Mucosa of stomach (tissue), 1 donor: ENCODE data around the gene TNNT3.
"Not testable (repeated sequence)": the region's sequence is repeated elsewhere in the genome, so short reads cannot be mapped to it uniquely, and the experiment has no call there.

Source experiments
- H3K27me3 ChIP-seq: one replicate; pipeline ENCODE4 v1.7.0; 2013; ENCODE audit warnings: mild to moderate bottlenecking, low read length; ENCODE audit not compliant: control insufficient read depth, insufficient read depth
- H3K36me3 ChIP-seq: one replicate; pipeline ENCODE4 v1.7.0; 2013; ENCODE audit warnings: low read length; ENCODE audit not compliant: control insufficient read depth, insufficient read depth
- H3K4me1 ChIP-seq: one replicate; pipeline ENCODE4 v1.7.0; 2013; ENCODE audit warnings: mild to moderate bottlenecking, low read length; ENCODE audit not compliant: control insufficient read depth, insufficient read depth
- H3K4me3 ChIP-seq: one replicate; pipeline ENCODE4 v1.7.0; 2013; ENCODE audit warnings: low read length
- H3K9ac ChIP-seq: one replicate; pipeline ENCODE4 v1.7.0; 2013; ENCODE audit warnings: mild to moderate bottlenecking, low read length, moderate library complexity
- H3K9me3 ChIP-seq: one replicate; pipeline ENCODE4 v1.7.0; 2013; ENCODE audit warnings: mild to moderate bottlenecking, low read length, moderate library complexity; ENCODE audit not compliant: control insufficient read depth
- donor health status: Pancreatic carcinoma.

The TNNT3 gene

DNA sequence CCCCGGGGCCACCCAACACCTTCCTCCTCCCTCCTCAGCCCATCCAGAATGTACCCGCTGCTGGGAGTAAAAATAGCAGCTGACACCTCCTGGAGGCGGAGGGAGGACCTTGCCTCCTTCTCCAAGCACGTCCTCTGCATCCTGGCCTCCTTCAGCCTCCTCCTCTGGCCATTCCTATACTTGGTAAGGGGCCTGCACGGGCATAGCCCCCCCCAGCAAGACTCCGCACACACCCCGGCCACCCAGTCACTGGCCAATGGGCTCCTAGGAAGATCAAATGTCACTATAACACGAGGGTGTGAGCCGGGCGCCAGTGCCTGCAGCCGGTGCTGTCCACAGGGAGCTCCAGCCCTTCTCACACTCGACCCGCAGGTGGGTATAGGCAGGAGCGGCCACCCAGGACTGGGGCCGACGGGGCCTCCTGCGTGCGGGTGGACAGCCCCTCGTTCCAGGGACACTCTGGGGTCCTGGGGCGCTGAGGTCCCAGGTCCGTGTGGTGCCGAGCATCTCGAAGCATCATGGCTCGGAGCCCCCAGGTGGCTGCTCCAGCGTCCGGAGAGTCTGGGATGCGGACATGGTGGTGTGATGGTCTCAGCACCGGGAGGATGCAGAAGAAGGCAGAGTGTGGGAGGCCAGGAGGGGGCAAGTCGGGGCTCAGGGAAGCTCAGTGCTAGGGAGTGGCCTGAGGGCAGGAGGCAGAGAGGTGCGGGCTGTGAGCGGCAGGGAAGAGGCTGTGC lies at the start of gene TNNT3:
TNNT3 (plus strand) TSS at position 313 of the 737 bp plus-strand sequence. CDS start 3,172 bp downstream, outside the sequence.
- H3K9ac ChIP-seq, result no peak within 1 kb of the TSS
- H3K4me1 ChIP-seq, result no peaks in the 10 kb centered on the region
- no peak within 1 kb of the TSS for H3K4me3 ChIP-seq

DNA sequence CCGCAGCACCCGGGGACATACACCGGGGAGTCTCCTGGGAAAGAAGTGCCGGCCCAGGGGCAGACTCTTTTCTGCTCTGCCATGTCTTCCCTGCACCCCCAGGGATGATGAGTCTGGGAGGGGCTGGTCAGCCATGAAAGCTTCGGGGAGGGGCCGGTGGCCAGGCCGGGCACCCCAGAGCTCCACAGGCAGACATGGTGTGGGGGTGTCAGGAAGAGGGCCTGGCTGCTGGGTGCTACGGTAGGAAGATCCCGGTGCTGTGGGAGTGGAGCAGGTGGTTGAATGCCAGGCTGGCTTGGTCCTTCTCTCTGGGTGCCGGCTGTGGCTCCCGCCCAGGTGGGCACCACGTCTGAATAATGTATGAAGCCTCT lies 49.2 kb upstream of the TNNT3 start:
- H3K9me3 ChIP-seq, result no peaks in the 10 kb centered on the region
- H3K4me3 ChIP-seq, result no peak overlapping the region
- H3K9ac ChIP-seq, result peak overlapping the region; percentile 25
- H3K27me3 ChIP-seq, result peaks cover 13% of the 10 kb centered on the region
- H3K36me3 ChIP-seq, result no peaks in the 10 kb centered on the region
- no peaks in the 10 kb centered on the region for H3K4me1 ChIP-seq

More for the DNA sequence above, at the start of gene TNNT3:
- Histone ChIP-seq H3K9me3 (no peaks in the 10 kb centered on the region), H3K27me3 (peaks cover 3% of the 10 kb centered on the region), H3K36me3 (no peaks in the 10 kb centered on the region)

DNA sequence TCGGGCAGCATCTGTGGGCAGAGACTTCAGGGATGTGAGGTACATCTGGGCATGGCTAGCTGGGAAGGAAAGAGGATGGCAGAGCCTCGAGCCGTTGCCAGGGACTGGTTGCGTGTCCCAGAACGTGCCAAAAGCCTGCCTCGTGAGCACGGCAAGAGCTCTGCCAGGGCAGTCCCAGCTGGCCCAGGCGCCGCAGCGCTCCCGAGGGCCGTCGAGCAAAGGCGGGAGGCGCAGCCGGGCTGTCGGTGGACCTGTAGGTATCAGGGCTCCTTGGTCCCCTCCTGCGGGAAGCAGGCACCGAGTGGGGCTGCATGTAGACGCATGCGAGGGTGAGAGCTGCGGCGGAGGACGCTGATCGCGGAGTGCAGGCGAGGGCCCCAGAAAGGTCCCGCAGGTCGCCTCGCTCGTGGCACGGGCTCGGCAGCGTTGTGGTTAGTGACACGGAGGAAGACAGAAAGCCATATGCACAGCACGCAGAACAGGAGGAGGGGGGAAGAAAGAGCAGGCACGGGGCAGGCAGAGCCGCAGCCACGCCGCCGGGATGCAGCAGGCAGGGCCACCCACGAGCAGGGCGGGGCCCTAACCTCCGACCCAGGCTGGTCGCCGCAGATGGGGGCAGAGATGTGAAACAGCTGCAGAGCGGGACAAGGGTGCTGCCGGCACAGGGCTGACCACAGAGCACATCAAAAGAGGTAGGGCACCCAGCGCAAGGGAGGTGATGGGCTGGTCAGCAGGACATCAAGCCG lies 48.6 kb upstream of the TNNT3 start:
- peaks cover under 1% of the 10 kb centered on the region for H3K4me1 ChIP-seq
- H3K9me3 ChIP-seq, result no peaks in the 10 kb centered on the region
- no peaks in the 10 kb centered on the region for H3K36me3 ChIP-seq
- no peak overlapping the region for H3K4me3 ChIP-seq
- H3K9ac ChIP-seq, result peak overlapping the region; percentile 34
- peaks cover 13% of the 10 kb centered on the region for H3K27me3 ChIP-seq

DNA sequence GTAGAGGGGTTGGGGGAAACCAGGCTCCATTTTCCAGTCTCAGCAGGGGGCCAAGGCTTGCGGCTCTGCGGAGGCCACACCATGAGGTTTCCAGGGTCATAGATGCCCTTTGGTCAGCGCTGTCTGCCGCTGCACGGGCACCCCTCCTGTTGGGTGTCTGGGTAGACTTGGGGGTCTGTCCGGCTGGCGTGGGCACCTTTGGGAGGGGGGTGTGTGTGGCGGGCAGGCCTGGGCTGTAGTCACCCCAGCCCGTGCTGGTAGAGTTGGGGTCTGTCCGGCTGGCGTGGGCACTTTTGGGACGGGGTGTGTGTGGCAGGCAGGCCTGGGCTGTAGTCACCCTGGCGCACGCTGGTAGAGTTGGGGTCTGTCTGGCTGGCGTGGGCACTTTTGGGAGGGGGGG lies 48.0 kb upstream of the TNNT3 start:
- Histone ChIP-seq H3K9ac (peak overlapping the region; percentile 34), H3K9me3 (no peaks in the 10 kb centered on the region), H3K36me3 (no peaks in the 10 kb centered on the region), H3K4me1 (peaks cover 3% of the 10 kb centered on the region), H3K4me3 (no peak overlapping the region), H3K27me3 (peaks cover 13% of the 10 kb centered on the region)

DNA sequence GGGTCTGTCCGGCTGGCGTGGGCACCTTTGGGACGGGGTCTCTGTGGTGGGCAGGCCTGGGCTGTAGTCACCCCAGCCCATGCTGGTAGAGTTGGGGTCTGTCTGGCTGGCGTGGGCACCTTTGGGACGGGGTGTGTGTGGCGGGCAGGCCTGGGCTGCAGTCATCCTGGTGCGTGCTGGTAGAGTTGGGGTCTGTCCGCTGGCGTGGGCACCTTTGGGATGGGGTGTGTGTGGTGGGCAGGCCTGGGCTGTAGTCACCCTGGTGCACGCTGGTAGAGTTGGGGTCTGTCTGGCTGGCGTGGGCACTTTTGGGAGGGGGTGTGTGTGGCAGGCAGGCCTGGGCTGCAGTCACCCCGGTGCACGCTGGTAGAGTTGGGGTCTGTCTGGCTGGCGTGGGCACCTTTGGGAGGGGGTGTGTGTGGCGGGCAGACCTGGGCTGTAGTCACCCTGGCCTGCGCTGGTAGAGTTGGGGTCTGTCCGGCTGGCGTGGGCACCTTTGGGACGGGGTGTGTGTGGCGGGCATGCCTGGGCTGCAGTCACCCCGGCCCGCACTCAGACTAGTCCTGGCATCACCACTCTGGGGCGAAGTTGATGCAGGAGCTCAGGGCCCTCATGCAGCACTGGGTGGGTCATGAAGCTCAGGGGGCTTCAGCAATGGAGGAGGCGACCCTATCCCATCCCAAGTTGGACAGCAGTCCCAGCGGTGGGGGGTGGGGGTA lies 47.1 kb upstream of the TNNT3 start:
- peak overlapping the region; percentile 34 for H3K9ac ChIP-seq
- peaks cover 8% of the 10 kb centered on the region for H3K4me1 ChIP-seq
- H3K4me3 ChIP-seq, result no peak overlapping the region
- H3K27me3 ChIP-seq, result peaks cover 13% of the 10 kb centered on the region
- H3K36me3 ChIP-seq, result no peaks in the 10 kb centered on the region
- no peaks in the 10 kb centered on the region for H3K9me3 ChIP-seq

DNA sequence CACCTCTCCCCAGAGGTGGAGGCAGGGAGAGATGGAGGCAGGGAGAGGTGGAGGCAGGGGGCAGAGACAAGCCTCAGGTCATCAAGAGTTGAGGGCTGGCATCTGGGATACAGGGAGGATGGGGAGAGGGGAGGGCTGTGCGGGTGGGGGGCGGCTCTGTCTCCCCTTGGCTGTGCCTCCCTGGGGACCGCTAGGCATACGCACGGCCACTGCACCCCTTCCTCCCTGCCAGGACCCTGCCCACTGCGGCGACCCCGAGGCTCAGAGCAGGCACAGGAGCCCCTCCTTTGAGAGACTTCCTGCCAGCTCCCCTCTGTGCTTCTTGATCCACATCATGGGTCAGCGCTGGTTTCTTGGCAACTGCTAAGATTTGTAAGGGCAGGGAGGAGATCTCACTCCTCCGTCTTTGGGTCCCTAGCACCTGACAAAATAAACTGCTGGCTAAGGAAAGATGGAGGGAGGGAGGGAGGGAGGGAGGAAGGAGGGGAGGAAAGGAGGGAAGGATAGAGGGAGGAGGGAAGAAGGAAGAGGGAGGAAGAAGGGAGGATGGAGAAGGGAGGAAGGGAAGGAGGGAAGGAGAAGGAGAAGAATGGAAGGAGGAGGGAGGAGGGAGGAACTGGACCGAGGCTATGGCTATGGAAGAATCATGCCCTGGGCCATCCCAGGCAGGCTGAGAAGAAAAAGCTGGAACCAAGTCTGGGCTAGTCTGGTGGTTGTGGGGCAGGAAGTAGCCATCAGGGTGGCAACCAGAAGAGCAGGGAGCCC lies 46.3 kb upstream of the TNNT3 start:
- peaks cover 10% of the 10 kb centered on the region for H3K4me1 ChIP-seq

DNA sequence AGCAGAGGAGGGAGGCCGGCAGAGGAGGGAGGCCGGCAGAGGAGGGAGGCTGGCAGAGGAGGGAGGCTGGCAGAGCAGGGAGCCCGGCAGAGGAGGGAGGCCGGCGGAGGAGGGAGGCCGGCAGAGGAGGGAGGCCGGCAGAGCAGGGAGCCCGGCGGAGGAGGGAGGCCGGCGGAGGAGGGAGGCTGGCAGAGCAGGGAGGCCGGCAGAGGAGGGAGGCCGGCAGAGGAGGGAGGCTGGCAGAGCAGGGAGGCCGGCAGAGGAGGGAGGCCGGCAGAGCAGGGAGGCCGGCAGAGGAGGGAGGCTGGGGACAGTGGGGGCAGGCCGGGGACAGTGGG lies 45.7 kb upstream of the TNNT3 start:
- not testable (repeated sequence) for H3K36me3 ChIP-seq, H3K9me3 ChIP-seq, H3K9ac ChIP-seq, H3K4me3 ChIP-seq
- peaks cover 13% of the 10 kb centered on the region for H3K27me3 ChIP-seq
- peaks cover 10% of the 10 kb centered on the region for H3K4me1 ChIP-seq

More for the DNA sequence above, 46.3 kb upstream of the TNNT3 start:
- H3K9ac ChIP-seq, result no peak overlapping the region
- H3K36me3 ChIP-seq, result no peaks in the 10 kb centered on the region
- no peaks in the 10 kb centered on the region for H3K9me3 ChIP-seq
- peaks cover 13% of the 10 kb centered on the region for H3K27me3 ChIP-seq
- H3K4me3 ChIP-seq, result no peak overlapping the region

DNA sequence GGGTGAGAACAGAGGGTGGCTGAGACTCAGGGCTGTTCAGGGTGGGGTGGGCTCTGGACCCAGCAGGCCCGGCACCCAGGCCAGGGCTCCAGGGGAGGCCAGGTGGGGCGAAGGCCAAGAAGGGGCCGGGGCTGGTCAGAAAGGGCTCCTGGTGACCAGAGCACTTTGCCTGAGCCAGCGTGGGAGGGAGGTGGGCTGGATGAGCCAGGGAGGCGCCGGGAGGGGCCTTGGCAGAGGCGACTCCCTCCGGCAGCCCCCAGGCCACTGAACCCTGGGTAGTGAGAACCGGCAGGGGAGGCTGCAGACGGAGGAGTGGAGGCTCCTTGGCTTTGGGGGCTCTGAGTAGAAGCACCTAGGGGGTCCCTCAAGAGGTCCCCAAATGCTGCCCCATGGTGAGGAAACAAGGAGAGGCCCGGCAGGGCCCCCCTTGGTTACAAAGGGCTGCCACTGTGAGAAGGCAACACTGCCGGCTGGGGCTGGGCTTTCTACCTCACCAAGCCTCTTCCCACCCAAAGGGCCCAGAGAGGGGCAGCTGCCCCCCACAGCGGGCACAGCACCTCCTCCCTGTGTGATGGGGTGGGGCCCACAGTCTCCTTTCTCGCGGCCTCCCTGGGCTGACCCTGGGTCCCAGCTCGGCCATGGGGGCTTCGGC lies 44.9 kb upstream of the TNNT3 start:
- peaks cover 10% of the 10 kb centered on the region for H3K4me1 ChIP-seq
- not testable (repeated sequence) for H3K4me3 ChIP-seq, H3K36me3 ChIP-seq, H3K9me3 ChIP-seq, H3K9ac ChIP-seq
- H3K27me3 ChIP-seq, result peaks cover 13% of the 10 kb centered on the region

DNA sequence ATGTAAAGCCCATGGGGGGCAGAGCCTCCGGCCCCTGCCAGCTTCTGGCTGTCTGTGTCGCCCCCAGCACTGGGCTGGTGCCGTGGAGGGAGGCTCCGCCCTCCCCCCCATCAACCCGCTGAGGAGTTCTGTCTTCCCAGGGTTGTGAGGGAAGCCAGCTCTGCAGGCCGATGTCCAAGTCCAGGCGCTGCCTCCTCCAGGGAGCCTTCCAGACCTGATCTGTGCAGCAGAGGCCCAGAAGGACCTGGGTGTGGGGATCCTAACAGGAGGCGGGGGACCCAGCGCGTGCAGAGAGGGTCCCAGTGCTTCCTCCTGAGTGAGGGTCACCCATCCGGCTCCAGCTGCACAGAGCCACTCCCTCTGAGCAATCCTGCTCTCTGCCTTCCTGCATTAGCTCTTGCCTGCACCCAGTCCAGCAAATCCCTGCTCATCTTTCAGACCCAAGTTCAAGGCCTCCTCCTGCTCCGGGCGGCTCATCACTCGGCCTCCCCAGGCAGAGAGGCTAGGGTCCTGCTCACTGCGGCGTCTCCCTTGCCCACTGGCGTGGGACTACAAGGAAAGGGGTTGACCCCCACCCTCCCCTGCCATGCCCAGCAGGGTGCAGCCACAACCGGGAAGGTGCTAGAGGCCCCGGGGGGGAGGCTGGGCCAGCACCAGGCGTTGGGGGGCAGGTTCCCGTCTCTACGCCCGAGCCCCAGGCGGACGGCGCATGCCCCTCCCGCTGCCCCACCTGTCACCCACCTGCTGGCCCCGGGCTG lies 44.2 kb upstream of the TNNT3 start:
- no peak overlapping the region for H3K9ac ChIP-seq
- no peaks in the 10 kb centered on the region for H3K36me3 ChIP-seq
- H3K9me3 ChIP-seq, result no peaks in the 10 kb centered on the region
- H3K4me1 ChIP-seq, result peaks cover 11% of the 10 kb centered on the region
- H3K27me3 ChIP-seq, result peaks cover 6% of the 10 kb centered on the region
- no peak overlapping the region for H3K4me3 ChIP-seq

DNA sequence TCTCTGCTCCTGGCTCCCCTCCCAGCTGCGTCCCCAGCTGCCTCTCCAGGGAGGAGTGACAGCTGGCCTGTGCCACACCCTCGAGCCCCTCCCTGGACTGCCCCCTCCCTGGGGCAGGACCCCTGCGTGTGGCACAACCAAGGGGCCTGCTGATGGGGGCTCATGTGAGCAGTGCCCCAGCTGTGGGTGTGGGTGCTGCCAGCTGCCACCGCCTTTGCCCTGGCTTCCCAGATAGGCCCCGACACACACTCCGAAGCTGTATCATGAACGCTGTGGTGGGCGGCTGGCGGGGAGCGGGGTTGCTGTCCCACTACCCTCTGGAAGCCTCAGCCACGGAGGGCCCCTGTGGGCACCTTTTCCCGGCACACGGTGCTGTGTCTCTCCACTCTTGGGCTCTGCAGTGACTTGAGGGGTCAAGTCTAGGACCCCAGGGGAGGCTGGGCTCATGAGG lies 43.6 kb upstream of the TNNT3 start:
- H3K4me3 ChIP-seq, H3K9ac ChIP-seq, H3K9me3 ChIP-seq, H3K36me3 ChIP-seq, H3K27me3 ChIP-seq: not testable (repeated sequence)
- H3K4me1 ChIP-seq, result peaks cover 15% of the 10 kb centered on the region
